Calu3 (cell line): Measurements from ENCODE around the gene BICDL1. TPM values are rescaled to one million over a fixed set of nuclear protein-coding genes. Genes with fewer than 3 reads are reported as not detected.

ENCODE experiments used
- BruUV-seq: library from RNA; stranded (reverse); fragments of 400-500 nt; replicated peaks from 2 replicates; lab custom pipeline; 2021; lab: Mats Ljungman, UMichigan
- CTCF ChIA-PET: fragments of 300-600 bp; sonication (Branson Sonifier 250); formaldehyde crosslinking; loops from one replicate; lab custom pipeline; 2022; ENCODE audit warnings: antibody characterized with exemption; lab: Charles Lee
- DNase-seq: peaks from one replicate; pipeline ENCODE4 v3.0.0; 2022
- H3K27ac Mint-ChIP-seq: one replicate; pipeline ENCODE4 v1.8.0; 2022; ENCODE audit warnings: mixed read lengths; ENCODE audit not compliant: unreplicated experiment
- H3K27me3 Mint-ChIP-seq: one replicate; pipeline ENCODE4 v1.8.0; 2022; ENCODE audit warnings: mixed read lengths; ENCODE audit not compliant: unreplicated experiment
- H3K36me3 Mint-ChIP-seq: one replicate; pipeline ENCODE4 v1.8.0; 2022; ENCODE audit warnings: mild to moderate bottlenecking, moderate library complexity, mixed read lengths; ENCODE audit not compliant: insufficient read depth, unreplicated experiment
- H3K4me1 Mint-ChIP-seq: one replicate; pipeline ENCODE4 v1.8.0; 2022; ENCODE audit warnings: mild to moderate bottlenecking, low read depth, mixed read lengths; ENCODE audit not compliant: unreplicated experiment
- H3K4me3 Mint-ChIP-seq: one replicate; pipeline ENCODE4 v1.8.0; 2022; ENCODE audit warnings: mild to moderate bottlenecking, low read depth, moderate library complexity, mixed read lengths; ENCODE audit not compliant: unreplicated experiment
- H3K9me3 Mint-ChIP-seq: one replicate; pipeline ENCODE4 v1.8.0; 2022; ENCODE audit warnings: low read depth, mixed read lengths; ENCODE audit not compliant: unreplicated experiment
- intact Hi-C: fragments of 100-400 bp; cut with micrococcal nuclease; formaldehyde crosslinking; loops from one replicate; pipeline ENCODE4 v1.10.0; 2022; ENCODE audit not compliant: unreplicated experiment
- total RNA-seq: library from RNA; stranded (reverse); gene quantifications from 2 replicates; pipeline ENCODE4 v1.2.3, GENCODE V29; 2022
- TF ChIP-seq, protein P1 (sequence below): fragments of 200-600 bp; IDR thresholded peaks from one replicate; pipeline ENCODE4 v1.8.0; 2022; ENCODE audit warnings: antibody characterized with exemption; ENCODE audit not compliant: unreplicated experiment

BICDL1 gene
- total RNA-seq, 1 experiment from 2014 or later = 25.7 TPM

DNA sequence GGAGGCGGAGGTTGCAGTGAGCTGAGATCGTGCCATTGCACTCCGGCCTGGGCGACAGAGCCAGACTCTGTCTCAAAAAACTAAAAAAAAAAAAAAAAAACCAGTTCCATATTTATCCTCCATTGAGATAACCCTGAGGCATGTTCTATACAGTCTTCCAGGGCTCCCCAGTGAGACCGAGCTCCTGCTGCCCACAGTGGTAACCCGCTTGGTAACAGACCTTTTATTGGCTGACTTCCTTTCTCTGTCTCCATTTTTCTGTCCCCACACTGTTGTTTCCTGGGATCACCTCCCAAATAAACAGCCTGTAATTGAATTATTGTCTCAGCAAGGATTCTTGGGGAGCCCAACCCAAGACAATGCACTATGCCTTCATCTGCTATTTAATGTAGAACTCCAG lies 42.8 kb upstream of the BICDL1 start:
- TF ChIP-seq, protein P1, sequence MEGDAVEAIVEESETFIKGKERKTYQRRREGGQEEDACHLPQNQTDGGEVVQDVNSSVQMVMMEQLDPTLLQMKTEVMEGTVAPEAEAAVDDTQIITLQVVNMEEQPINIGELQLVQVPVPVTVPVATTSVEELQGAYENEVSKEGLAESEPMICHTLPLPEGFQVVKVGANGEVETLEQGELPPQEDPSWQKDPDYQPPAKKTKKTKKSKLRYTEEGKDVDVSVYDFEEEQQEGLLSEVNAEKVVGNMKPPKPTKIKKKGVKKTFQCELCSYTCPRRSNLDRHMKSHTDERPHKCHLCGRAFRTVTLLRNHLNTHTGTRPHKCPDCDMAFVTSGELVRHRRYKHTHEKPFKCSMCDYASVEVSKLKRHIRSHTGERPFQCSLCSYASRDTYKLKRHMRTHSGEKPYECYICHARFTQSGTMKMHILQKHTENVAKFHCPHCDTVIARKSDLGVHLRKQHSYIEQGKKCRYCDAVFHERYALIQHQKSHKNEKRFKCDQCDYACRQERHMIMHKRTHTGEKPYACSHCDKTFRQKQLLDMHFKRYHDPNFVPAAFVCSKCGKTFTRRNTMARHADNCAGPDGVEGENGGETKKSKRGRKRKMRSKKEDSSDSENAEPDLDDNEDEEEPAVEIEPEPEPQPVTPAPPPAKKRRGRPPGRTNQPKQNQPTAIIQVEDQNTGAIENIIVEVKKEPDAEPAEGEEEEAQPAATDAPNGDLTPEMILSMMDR = no peak
- no peaks in the 10 kb centered on the region for H3K4me1 Mint-ChIP-seq
- no TSS peak for BruUV-seq
- CTCF ChIA-PET = no interaction called here
- H3K36me3 Mint-ChIP-seq = no peaks in the 10 kb centered on the region
- no peak overlapping the region for H3K27ac Mint-ChIP-seq
- intact Hi-C loops = no loop called here
- H3K27me3 Mint-ChIP-seq = no peaks in the 10 kb centered on the region
- DNase-seq = no peak
- H3K9me3 Mint-ChIP-seq = no peaks in the 10 kb centered on the region
- H3K4me3 Mint-ChIP-seq = no peak overlapping the region

DNA sequence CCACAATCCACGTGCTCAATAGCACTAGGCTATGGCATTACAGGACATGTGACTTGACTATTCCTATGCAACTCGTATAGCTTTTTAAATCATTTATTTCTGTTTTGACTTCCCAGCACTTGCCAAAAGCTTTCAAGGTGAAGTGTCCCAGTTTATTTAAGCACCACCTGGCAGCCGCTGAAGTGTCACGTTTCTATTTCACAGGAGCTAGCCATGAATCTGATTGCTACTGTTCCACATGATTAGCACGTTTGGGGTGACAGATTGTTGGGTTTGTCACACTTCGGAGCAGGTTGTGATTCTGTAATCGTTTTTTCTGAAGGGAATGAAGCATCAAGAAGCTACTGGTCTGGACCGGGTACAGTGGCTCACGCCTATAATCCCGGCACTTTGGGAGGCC lies 39.9 kb upstream of the BICDL1 start:
- TF ChIP-seq, protein P1 = no peak
- Mint-ChIP-seq H3K27me3 (no peaks in the 10 kb centered on the region), H3K4me3 (no peak overlapping the region), H3K9me3 (no peaks in the 10 kb centered on the region), H3K27ac (no peak overlapping the region), H3K4me1 (no peaks in the 10 kb centered on the region), H3K36me3 (no peaks in the 10 kb centered on the region)
- DNase-seq = no peak
- intact Hi-C loops = no loop called here
- BruUV-seq = no TSS peak
- CTCF ChIA-PET = interaction anchor here (0.6 to 0.9 kb wide), 2 partner anchors 20 to 168 kb away, joined by 3 to 4 read pairs; no protein-coding TSS in a partner anchor

DNA sequence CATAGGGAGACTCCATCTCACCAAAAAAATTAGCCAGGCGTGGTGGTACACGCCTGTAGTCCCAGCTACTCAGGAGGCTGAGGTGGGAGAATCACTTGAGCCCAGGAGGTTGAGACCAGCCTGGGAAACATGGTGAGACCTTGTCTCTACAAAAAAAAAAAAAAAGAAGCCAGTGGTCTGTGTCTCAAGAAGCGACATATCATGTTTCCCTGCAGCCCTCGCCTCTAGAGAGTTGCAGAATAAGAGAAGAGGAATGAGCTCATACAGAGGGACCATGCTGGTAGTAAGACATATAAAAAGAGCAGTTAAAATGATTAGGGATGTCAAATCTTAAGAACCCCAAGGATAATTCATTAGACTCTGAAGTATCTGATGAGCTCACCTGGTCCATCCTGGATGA lies 39.4 kb upstream of the BICDL1 start:
- Mint-ChIP-seq H3K4me1 (no peaks in the 10 kb centered on the region), H3K4me3 (no peak overlapping the region), H3K27me3 (no peaks in the 10 kb centered on the region), H3K27ac (no peak overlapping the region), H3K9me3 (no peaks in the 10 kb centered on the region), H3K36me3 (no peaks in the 10 kb centered on the region)
- no peak for DNase-seq
- TF ChIP-seq, protein P1 = no peak
- CTCF ChIA-PET = interaction anchor here (0.6 to 0.9 kb wide), 3 partner anchors 19 to 168 kb away, joined by 3 to 4 read pairs (median 3); no protein-coding TSS in a partner anchor
- no TSS peak for BruUV-seq
- intact Hi-C loops = no loop called here

DNA sequence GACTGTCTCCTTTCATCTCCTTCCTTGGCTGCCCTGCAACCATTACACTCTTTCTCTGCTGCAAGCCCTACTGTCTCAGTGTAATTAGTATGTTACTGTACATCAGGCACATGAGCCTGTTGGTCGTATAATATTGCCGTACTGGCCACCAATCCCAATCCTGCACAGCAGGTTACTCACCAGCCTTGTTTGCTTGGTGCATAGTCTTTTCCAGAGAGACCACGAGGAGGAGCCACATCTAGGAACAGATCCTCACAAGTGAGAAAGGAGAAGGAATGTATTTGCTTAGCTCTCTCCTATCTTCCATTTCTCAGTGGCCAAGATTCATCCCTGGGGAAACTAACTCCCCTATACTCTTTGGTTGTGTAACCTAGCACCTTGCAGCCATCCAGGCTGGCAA lies 33.0 kb upstream of the BICDL1 start:
- TF ChIP-seq, protein P1 = no peak
- Mint-ChIP-seq H3K4me1 (no peaks in the 10 kb centered on the region), H3K27me3 (no peaks in the 10 kb centered on the region), H3K9me3 (peaks cover 15% of the 10 kb centered on the region), H3K36me3 (no peaks in the 10 kb centered on the region), H3K4me3 (no peak overlapping the region), H3K27ac (no peak overlapping the region)
- CTCF ChIA-PET = no interaction called here
- intact Hi-C loops = no loop called here
- BruUV-seq = no TSS peak
- DNase-seq = no peak
